Stimulated activated CD8-positive, alpha-beta memory T cell treated with anti-CD3 and anti-CD28 coated beads, Interleukin-15, amount 100 ng/mL, for 4 hours (primary cell): Measurements from ENCODE around the gene CCDC86.

Experiments used
- DNase-seq, 2 donors: peaks; one replicate each; pipeline ENCODE4 v3.0.0-alpha.2; 2020; ENCODE audit warnings: low read depth in 2 of 2

CCDC86 gene

GRCh38 chr11:60868682-60869450 is 27.0 kb downstream of the CCDC86 start:
- DNase-seq: no peak

GRCh38 chr11:60869451-60869825 is 27.5 kb downstream of the CCDC86 start:
- DNase-seq: no peak

- no peak for DNase-seq
Measured at GRCh38 chr11:60870276-60870675, 28.4 kb downstream of the CCDC86 start.

GRCh38 chr11:60870733-60871377 is 28.9 kb downstream of the CCDC86 start:
- no peak for DNase-seq

- DNase-seq: no peak
Measured at GRCh38 chr11:60871378-60872061, 29.6 kb downstream of the CCDC86 start.

- no peak for DNase-seq
Measured at GRCh38 chr11:60872124-60872960, 30.4 kb downstream of the CCDC86 start.

GRCh38 chr11:60872961-60873524 is 31.1 kb downstream of the CCDC86 start:
- DNase-seq: no peak

GRCh38 chr11:60873533-60873932 is 31.6 kb downstream of the CCDC86 start:
- no peak for DNase-seq

- DNase-seq: no peak
Measured at GRCh38 chr11:60874421-60875365, 32.8 kb downstream of the CCDC86 start.

GRCh38 chr11:60875366-60876167 is 33.7 kb downstream of the CCDC86 start:
- DNase-seq: no peak

- no peak for DNase-seq
Measured at GRCh38 chr11:60876168-60876485, 34.2 kb downstream of the CCDC86 start.

- no peak for DNase-seq
Measured at GRCh38 chr11:60878245-60879101, 36.6 kb downstream of the CCDC86 start.

- no peak for DNase-seq
Measured at GRCh38 chr11:60879104-60879503, 37.2 kb downstream of the CCDC86 start.

GRCh38 chr11:60879971-60880588 is 38.2 kb downstream of the CCDC86 start:
- DNase-seq: no peak

- DNase-seq: no peak
Measured at GRCh38 chr11:60880643-60881282, 38.9 kb downstream of the CCDC86 start.

- DNase-seq: no peak
Measured at GRCh38 chr11:60887556-60887955, 45.6 kb downstream of the CCDC86 start.

GRCh38 chr11:60889869-60890311 is 48.0 kb downstream of the CCDC86 start:
- no peak for DNase-seq

- no peak for DNase-seq
Measured at GRCh38 chr11:60890696-60891095, 48.8 kb downstream of the CCDC86 start.
